ENCODE data around the gene TFPI. TPM values are rescaled to one million over a fixed set of nuclear protein-coding genes. Genes with fewer than 3 reads are reported as not detected.
A peak's percentile ranks its signal among the peaks of the same experiment; 100 is the strongest.

TFPI gene
- total and polyA plus RNA-seq, 11 donors, result 13.5 to 63.7 (median 24.6) TPM

DNA sequence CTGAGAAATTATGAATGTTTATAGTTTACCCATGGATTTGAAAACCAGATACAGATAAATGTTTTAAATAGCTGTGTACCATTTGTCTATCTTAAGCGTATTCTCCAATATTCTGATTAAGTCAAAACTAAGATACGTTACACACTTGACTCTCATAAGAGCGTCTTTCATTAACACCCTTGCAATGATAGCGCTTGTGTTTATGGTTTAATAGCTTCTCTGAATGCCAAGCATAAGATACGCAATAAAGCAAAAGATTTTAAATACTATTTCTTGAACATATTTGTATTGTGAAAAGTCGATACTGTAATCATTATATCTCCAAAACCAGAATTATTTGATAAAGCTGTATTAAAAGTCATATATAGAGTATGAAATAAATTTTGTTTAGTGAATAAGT lies 109.2 kb downstream of the TFPI start:
- intact Hi-C loops (cut with DNase I), result loop anchor here in 6 of 10 donors (5.0 to 10.0 kb wide), 6 partner anchors 43 to 310 kb away; no protein-coding TSS in a partner anchor
- no peak for DNase-seq
- 53 to 64% (median 59%) methylated on average over 6 of the region's 6 CpGs for WGBS, 4 donors

GRCh38 chr2:187442778-187443177 lies 111.5 kb downstream of the TFPI start:
- H3K4me1 ChIP-seq, result peaks cover 0 to 46% (median 6%) of the 10 kb centered on the region in 12 donors
- no peak overlapping the region for H3K27ac ChIP-seq
- intact Hi-C loops (cut with DNase I), result loop anchor here in 4 of 10 donors (5.0 to 10.0 kb wide), 4 partner anchors 35 to 308 kb away; no protein-coding TSS in a partner anchor
- ATAC-seq (no peak), DNase-seq (no peak)
- H3K36me3 ChIP-seq, result no peaks in the 10 kb centered on the region
- 37 to 80% (median 61%) methylated on average over 2 of the region's 2 CpGs for whole genome bisulfite sequencing, 4 donors
- H3K27me3 ChIP-seq, result no peaks in the 10 kb centered on the region
- H3K9me3 ChIP-seq, result no peaks in the 10 kb centered on the region
- H3K4me3 ChIP-seq, result peak overlapping the region in 7 of 12 donors; percentile 52 to 66 (median 59)
- no peak for TF ChIP-seq POLR2A (IDR thresholded peaks at IDR 0.05)
- TF ChIP-seq, protein P1, sequence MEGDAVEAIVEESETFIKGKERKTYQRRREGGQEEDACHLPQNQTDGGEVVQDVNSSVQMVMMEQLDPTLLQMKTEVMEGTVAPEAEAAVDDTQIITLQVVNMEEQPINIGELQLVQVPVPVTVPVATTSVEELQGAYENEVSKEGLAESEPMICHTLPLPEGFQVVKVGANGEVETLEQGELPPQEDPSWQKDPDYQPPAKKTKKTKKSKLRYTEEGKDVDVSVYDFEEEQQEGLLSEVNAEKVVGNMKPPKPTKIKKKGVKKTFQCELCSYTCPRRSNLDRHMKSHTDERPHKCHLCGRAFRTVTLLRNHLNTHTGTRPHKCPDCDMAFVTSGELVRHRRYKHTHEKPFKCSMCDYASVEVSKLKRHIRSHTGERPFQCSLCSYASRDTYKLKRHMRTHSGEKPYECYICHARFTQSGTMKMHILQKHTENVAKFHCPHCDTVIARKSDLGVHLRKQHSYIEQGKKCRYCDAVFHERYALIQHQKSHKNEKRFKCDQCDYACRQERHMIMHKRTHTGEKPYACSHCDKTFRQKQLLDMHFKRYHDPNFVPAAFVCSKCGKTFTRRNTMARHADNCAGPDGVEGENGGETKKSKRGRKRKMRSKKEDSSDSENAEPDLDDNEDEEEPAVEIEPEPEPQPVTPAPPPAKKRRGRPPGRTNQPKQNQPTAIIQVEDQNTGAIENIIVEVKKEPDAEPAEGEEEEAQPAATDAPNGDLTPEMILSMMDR (IDR thresholded peaks at IDR 0.05), result no peak

More for the DNA sequence above, 109.2 kb downstream of the TFPI start:
- Histone ChIP-seq H3K27me3 (no peaks in the 10 kb centered on the region), H3K9me3 (no peaks in the 10 kb centered on the region), H3K27ac (peak overlapping the region in 3 of 12 donors; percentile 19 to 35 (median 21)), H3K4me3 (peak overlapping the region in 10 of 12 donors; percentile 7 to 66 (median 56)), H3K36me3 (no peaks in the 10 kb centered on the region), H3K4me1 (peaks cover 0 to 32% (median 0%) of the 10 kb centered on the region in 12 donors)
- TF ChIP-seq, protein P1 (IDR thresholded peaks at IDR 0.05), result no peak
- TF ChIP-seq POLR2A (IDR thresholded peaks at IDR 0.05), result no peak
- no peak for ATAC-seq

GRCh38 chr2:187442378-187442777 lies 111.9 kb downstream of the TFPI start:
- DNase-seq (no peak), ATAC-seq (no peak)
- H3K27me3 ChIP-seq, result no peaks in the 10 kb centered on the region
- no peaks in the 10 kb centered on the region for H3K36me3 ChIP-seq
- intact Hi-C loops (cut with DNase I), result loop anchor here in 4 of 10 donors (5.0 to 10.0 kb wide), 4 partner anchors 35 to 308 kb away; no protein-coding TSS in a partner anchor
- H3K4me1 ChIP-seq, result peaks cover 0 to 46% (median 6%) of the 10 kb centered on the region in 12 donors
- no peaks in the 10 kb centered on the region for H3K9me3 ChIP-seq
- no peak overlapping the region for H3K27ac ChIP-seq
- WGBS, 4 donors, result 53 to 84% (median 70%) methylated on average over 1 of the region's 1 CpG
- peak overlapping the region in 6 of 12 donors; percentile 52 to 66 (median 59) for H3K4me3 ChIP-seq
- TF ChIP-seq POLR2A (IDR thresholded peaks at IDR 0.05), result no peak
- TF ChIP-seq, protein P1 (IDR thresholded peaks at IDR 0.05), result peak in 5 of 12 donors; percentile 9 to 42 (median 39)

- H3K36me3 ChIP-seq, result no peaks in the 10 kb centered on the region
- peaks cover 0 to 52% (median 7%) of the 10 kb centered on the region in 12 donors for H3K4me1 ChIP-seq
- TF ChIP-seq POLR2A (IDR thresholded peaks at IDR 0.05), result no peak
- TF ChIP-seq, protein P1 (IDR thresholded peaks at IDR 0.05), result no peak
- H3K9me3 ChIP-seq, result no peaks in the 10 kb centered on the region
- intact Hi-C loops (cut with DNase I), result loop anchor here in 4 of 10 donors (5.0 to 10.0 kb wide), 4 partner anchors 33 to 305 kb away; no protein-coding TSS in a partner anchor
- no peak overlapping the region for H3K4me3 ChIP-seq
- ATAC-seq (no peak), DNase-seq (no peak)
- peak overlapping the region in 1 of 12 donors; percentile 14 for H3K27ac ChIP-seq
- 56 to 69% (median 69%) methylated on average over 3 of the region's 3 CpGs for WGBS, 4 donors
- H3K27me3 ChIP-seq, result no peaks in the 10 kb centered on the region
Measured at GRCh38 chr2:187440101-187440675, 114.0 kb downstream of the TFPI start.

Data from heart left ventricle (tissue), 16 donors.